GM12892 (cell line): ENCODE results near the gene FAM187B.

Experiments
- POLR2A ChIP-seq: IDR thresholded peaks from 2 replicates; pipeline ENCODE4 v1.6.1; 2011; ENCODE audit warnings: low read depth, low read length, control low read depth
- TAF1 ChIP-seq: IDR thresholded peaks from 2 replicates; pipeline ENCODE4 v1.6.1; 2011; ENCODE audit warnings: low read depth, mild to moderate bottlenecking, control low read depth, low read length, borderline replicate concordance

GRCh38 chr19:35248310-35249145, 20.0 kb upstream of the FAM187B start, which contains the start of gene LSR:
- TF ChIP-seq POLR2A (peak; percentile 95), TAF1 (peak; percentile 73)
